GM12891 (cell line): Measurements from ENCODE around the gene ERP44.

Experiments used
- PAX5 ChIP-seq: IDR thresholded peaks from 2 replicates; pipeline ENCODE4 v1.6.1; 2011; ENCODE audit warnings: low read length, moderate library complexity, mild to moderate bottlenecking; ENCODE audit not compliant: insufficient read depth, severe bottlenecking
- POLR2A ChIP-seq: IDR thresholded peaks from 2 replicates; pipeline ENCODE4 v1.6.1; 2011; ENCODE audit warnings: low read depth, low read length, control low read depth
- POLR2AphosphoS5 ChIP-seq: IDR thresholded peaks from 2 replicates; pipeline ENCODE4 v1.6.1; 2011; ENCODE audit warnings: low read depth, low read length, control low read depth
- POU2F2 ChIP-seq: IDR thresholded peaks from 2 replicates; pipeline ENCODE4 v1.6.1; 2011; ENCODE audit warnings: low read depth, mild to moderate bottlenecking, control low read depth, low read length, moderate library complexity
- SPI1 ChIP-seq: IDR thresholded peaks from 2 replicates; pipeline ENCODE4 v1.6.1; 2011; ENCODE audit warnings: low read depth, low read length, control low read depth
- TAF1 ChIP-seq: IDR thresholded peaks from 2 replicates; pipeline ENCODE4 v1.6.1; 2011; ENCODE audit warnings: low read depth, low read length, control low read depth

DNA sequence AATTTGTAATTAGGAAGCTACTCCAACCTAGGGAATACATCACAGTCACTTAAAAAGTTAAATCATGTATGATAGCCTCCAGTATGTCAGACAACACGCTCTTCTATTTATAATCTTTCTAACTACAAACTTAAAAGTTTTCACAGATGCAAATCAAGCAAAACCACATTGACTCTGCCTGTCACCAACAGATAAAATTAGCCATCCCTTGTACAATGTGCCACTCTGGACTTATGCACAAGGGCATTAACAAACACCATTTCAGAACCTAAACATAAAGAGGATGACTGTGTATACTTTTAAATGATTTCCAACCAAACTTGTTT, 14.7 kb downstream of the ERP44 start:
- TF ChIP-seq POLR2A (no peak), TAF1 (no peak), POLR2AphosphoS5 (no peak), PAX5 (no peak), SPI1 (no peak), POU2F2 (no peak)
